Activated naive CD4-positive, alpha-beta T cell treated with anti-CD3 and anti-CD28 coated beads, Interleukin-2, amount 50 U/mL, for 72 hours (primary cell): ENCODE results near the gene KIAA0753. TPM values are rescaled to one million over a fixed set of nuclear protein-coding genes. Genes with fewer than 3 reads are reported as not detected.

Experiments
- ATAC-seq, 2 donors: fragments of 150-1000 bp; cut with Tn5 transposase; 2 replicates each; pipeline ENCODE4 v1.10.0; 2021; ENCODE audit warnings: mild to moderate bottlenecking in 2 of 2, moderate library complexity in 2 of 2
- DNase-seq, 2 donors: peaks; one replicate each; pipeline ENCODE4 v3.0.0; 2021 to 2022; ENCODE audit warnings: low spot score in 2 of 2
- H3K27ac Mint-ChIP-seq, 2 donors: one replicate each; pipeline ENCODE4 v1.8.0; 2022; ENCODE audit warnings: mild to moderate bottlenecking in 2 of 2, mixed read lengths in 2 of 2
- H3K36me3 Mint-ChIP-seq, 2 donors: one replicate each; pipeline ENCODE4 v1.8.0; 2022; ENCODE audit warnings: mixed read lengths in 2 of 2
- H3K9me3 Mint-ChIP-seq, 2 donors: one replicate each; pipeline ENCODE4 v1.8.0; 2022; ENCODE audit warnings: mixed read lengths in 2 of 2
- total RNA-seq, 2 donors: library from RNA; stranded (reverse); gene quantifications; one replicate each; pipeline ENCODE4 v1.2.3, GENCODE V29; 2022

The KIAA0753 gene
- total RNA-seq, 2 donors from 2014 or later: 17.4 to 22.3 TPM

GRCh38 chr17:6636105-6636504 lies 4.4 kb downstream of the KIAA0753 start:
- Mint-ChIP-seq H3K9me3 (no peaks in the 10 kb centered on the region), H3K36me3 (peaks cover 14 to 23% of the 10 kb centered on the region in 2 donors), H3K27ac (no peak overlapping the region)
- DNase-seq: no peak
- ATAC-seq: no peak

GRCh38 chr17:6633263-6633662 lies 7.2 kb downstream of the KIAA0753 start:
- DNase-seq (no peak), ATAC-seq (no peak)
- no peaks in the 10 kb centered on the region for H3K9me3 Mint-ChIP-seq
- peak overlapping the region in 1 of 2 donors; percentile 16 for H3K27ac Mint-ChIP-seq
- H3K36me3 Mint-ChIP-seq: peaks cover 11 to 23% of the 10 kb centered on the region in 2 donors

- ATAC-seq (no peak), DNase-seq (no peak)
- Mint-ChIP-seq H3K36me3 (peaks cover 11 to 23% of the 10 kb centered on the region in 2 donors), H3K27ac (no peak overlapping the region), H3K9me3 (no peaks in the 10 kb centered on the region)
Observed at GRCh38 chr17:6632530-6632929, 8.0 kb downstream of the KIAA0753 start.

GRCh38 chr17:6630390-6630789 lies 10.1 kb downstream of the KIAA0753 start:
- ATAC-seq: no peak
- no peak for DNase-seq
- Mint-ChIP-seq H3K36me3 (peaks cover 11 to 32% of the 10 kb centered on the region in 2 donors), H3K27ac (no peak overlapping the region), H3K9me3 (no peaks in the 10 kb centered on the region)

- DNase-seq (no peak), ATAC-seq (no peak)
- Mint-ChIP-seq H3K9me3 (no peaks in the 10 kb centered on the region), H3K36me3 (peaks cover 5 to 14% of the 10 kb centered on the region in 2 donors), H3K27ac (no peak overlapping the region)
Observed at GRCh38 chr17:6627019-6627418, 13.5 kb downstream of the KIAA0753 start.

GRCh38 chr17:6626616-6627015 lies 13.9 kb downstream of the KIAA0753 start:
- peaks cover 5 to 14% of the 10 kb centered on the region in 2 donors for H3K36me3 Mint-ChIP-seq
- no peak overlapping the region for H3K27ac Mint-ChIP-seq
- DNase-seq (no peak), ATAC-seq (no peak)
- no peaks in the 10 kb centered on the region for H3K9me3 Mint-ChIP-seq

GRCh38 chr17:6623941-6624340 lies 16.6 kb downstream of the KIAA0753 start:
- H3K36me3 Mint-ChIP-seq: peaks cover 0 to 14% of the 10 kb centered on the region in 2 donors
- ATAC-seq: no peak
- DNase-seq: no peak
- no peaks in the 10 kb centered on the region for H3K9me3 Mint-ChIP-seq
- H3K27ac Mint-ChIP-seq: no peak overlapping the region

GRCh38 chr17:6611231-6611630 lies 29.3 kb downstream of the KIAA0753 start:
- Mint-ChIP-seq H3K27ac (no peak overlapping the region), H3K9me3 (no peaks in the 10 kb centered on the region), H3K36me3 (peaks cover 5 to 12% of the 10 kb centered on the region in 2 donors)
- ATAC-seq (no peak), DNase-seq (no peak)

GRCh38 chr17:6610011-6610410 lies 30.5 kb downstream of the KIAA0753 start:
- ATAC-seq: no peak
- Mint-ChIP-seq H3K36me3 (peaks cover 5 to 20% of the 10 kb centered on the region in 2 donors), H3K27ac (no peak overlapping the region), H3K9me3 (no peaks in the 10 kb centered on the region)
- no peak for DNase-seq

- DNase-seq: no peak
- Mint-ChIP-seq H3K27ac (peak overlapping the region in 1 of 2 donors; percentile 39), H3K36me3 (peaks cover 5 to 20% of the 10 kb centered on the region in 2 donors), H3K9me3 (no peaks in the 10 kb centered on the region)
- no peak for ATAC-seq
Observed at GRCh38 chr17:6608321-6608720, 32.2 kb downstream of the KIAA0753 start.

GRCh38 chr17:6605142-6605541 lies 35.4 kb downstream of the KIAA0753 start:
- Mint-ChIP-seq H3K36me3 (peaks cover 5 to 13% of the 10 kb centered on the region in 2 donors), H3K9me3 (no peaks in the 10 kb centered on the region), H3K27ac (no peak overlapping the region)
- ATAC-seq (no peak), DNase-seq (no peak)

GRCh38 chr17:6603744-6604325 lies 36.7 kb downstream of the KIAA0753 start:
- H3K9me3 Mint-ChIP-seq: no peaks in the 10 kb centered on the region
- no peak for DNase-seq
- no peak overlapping the region for H3K27ac Mint-ChIP-seq
- peaks cover 0 to 8% of the 10 kb centered on the region in 2 donors for H3K36me3 Mint-ChIP-seq
- ATAC-seq: no peak

GRCh38 chr17:6602141-6602540 lies 38.4 kb downstream of the KIAA0753 start:
- ATAC-seq: no peak
- Mint-ChIP-seq H3K36me3 (peaks cover 0 to 8% of the 10 kb centered on the region in 2 donors), H3K27ac (no peak overlapping the region), H3K9me3 (no peaks in the 10 kb centered on the region)
- DNase-seq: no peak

- peaks cover 3 to 6% of the 10 kb centered on the region in 2 donors for H3K36me3 Mint-ChIP-seq
- no peak overlapping the region for H3K27ac Mint-ChIP-seq
- no peaks in the 10 kb centered on the region for H3K9me3 Mint-ChIP-seq
- ATAC-seq (no peak), DNase-seq (no peak)
Observed at GRCh38 chr17:6599364-6599763, 41.1 kb downstream of the KIAA0753 start.

GRCh38 chr17:6597727-6598126 lies 42.8 kb downstream of the KIAA0753 start:
- DNase-seq (no peak), ATAC-seq (no peak)
- Mint-ChIP-seq H3K27ac (no peak overlapping the region), H3K36me3 (peaks cover 6 to 14% of the 10 kb centered on the region in 2 donors), H3K9me3 (no peaks in the 10 kb centered on the region)

GRCh38 chr17:6596941-6597340 lies 43.6 kb downstream of the KIAA0753 start:
- no peak for DNase-seq
- Mint-ChIP-seq H3K36me3 (peaks cover 7 to 17% of the 10 kb centered on the region in 2 donors), H3K27ac (no peak overlapping the region), H3K9me3 (no peaks in the 10 kb centered on the region)
- ATAC-seq: no peak

- H3K36me3 Mint-ChIP-seq: peaks cover 12 to 17% of the 10 kb centered on the region in 2 donors
- ATAC-seq (no peak), DNase-seq (no peak)
- no peaks in the 10 kb centered on the region for H3K9me3 Mint-ChIP-seq
- H3K27ac Mint-ChIP-seq: no peak overlapping the region
Observed at GRCh38 chr17:6596511-6596910, 44.0 kb downstream of the KIAA0753 start.

- ATAC-seq (no peak), DNase-seq (no peak)
- Mint-ChIP-seq H3K36me3 (peaks cover 12 to 17% of the 10 kb centered on the region in 2 donors), H3K9me3 (no peaks in the 10 kb centered on the region), H3K27ac (no peak overlapping the region)
Observed at GRCh38 chr17:6596081-6596480, 44.4 kb downstream of the KIAA0753 start.
